Endodermal cell (in vitro differentiated cells): Measurements from ENCODE around the gene PLA2G2E. TPM values are rescaled to one million over a fixed set of nuclear protein-coding genes. Genes with fewer than 3 reads are reported as not detected.

Source experiments
- DNase-seq: peaks from one replicate; pipeline ENCODE4 v3.0.0-alpha.2; 2017
- H3K27ac ChIP-seq: 2 replicates; pipeline ENCODE4 v1.5.1; 2013; ENCODE audit warnings: mild to moderate bottlenecking, low read depth, low read length, moderate library complexity
- H3K27me3 ChIP-seq: 2 replicates; pipeline ENCODE4 v1.6.1; 2013; ENCODE audit warnings: mild to moderate bottlenecking, low read length, moderate library complexity; ENCODE audit not compliant: insufficient read depth, control insufficient read depth, poor library complexity, severe bottlenecking
- H3K36me3 ChIP-seq: 2 replicates; pipeline ENCODE4 v1.7.0; 2013; ENCODE audit warnings: mild to moderate bottlenecking, low read length, moderate library complexity; ENCODE audit not compliant: control insufficient read depth, insufficient read depth
- H3K4me1 ChIP-seq: one replicate; pipeline ENCODE4 v1.7.0; 2013; ENCODE audit warnings: low read length; ENCODE audit not compliant: control insufficient read depth, insufficient read depth
- H3K4me3 ChIP-seq: 2 replicates; pipeline ENCODE4 v1.5.1; 2013; ENCODE audit warnings: mild to moderate bottlenecking, low read length, moderate library complexity
- H3K9ac ChIP-seq: 2 replicates; pipeline ENCODE4 v1.6.1; 2013; ENCODE audit warnings: mild to moderate bottlenecking, low read length, moderate library complexity; ENCODE audit not compliant: poor library complexity, severe bottlenecking; ENCODE audit errors: extremely low read depth
- H3K9me3 ChIP-seq: 2 replicates; pipeline ENCODE4 v1.6.1; 2013; ENCODE audit warnings: mild to moderate bottlenecking, low read length, moderate library complexity; ENCODE audit not compliant: control insufficient read depth
- H3K27ac Mint-ChIP-seq: 2 replicates; pipeline ENCODE4 v1.8.0; 2020; ENCODE audit warnings: mixed read lengths
- H3K27me3 Mint-ChIP-seq: 2 replicates; pipeline ENCODE4 v1.8.0; 2021; ENCODE audit warnings: mild to moderate bottlenecking, mixed read lengths; ENCODE audit not compliant: insufficient read depth
- H3K36me3 Mint-ChIP-seq: 2 replicates; pipeline ENCODE4 v1.8.0; 2020; ENCODE audit warnings: low read depth, mixed read lengths
- H3K4me1 Mint-ChIP-seq: 2 replicates; pipeline ENCODE4 v1.8.0; 2020; ENCODE audit warnings: mixed read lengths
- H3K4me3 Mint-ChIP-seq: 2 replicates; pipeline ENCODE4 v1.8.0; 2020; ENCODE audit warnings: mild to moderate bottlenecking, moderate library complexity, mixed read lengths
- H3K9me3 Mint-ChIP-seq: 2 replicates; pipeline ENCODE4 v1.8.0; 2020; ENCODE audit warnings: mild to moderate bottlenecking, mixed read lengths
- CTCF ChIP-seq: fragments of 200-600 bp; sonication (generic); conservative IDR thresholded peaks from 2 replicates; pipeline ENCODE4 v1.5.0; 2021; ENCODE audit warnings: antibody characterized with exemption, mild to moderate bottlenecking
- WGBS, 2 experiments: methylation state at CpG; one replicate each; pipeline versions ENCODE4 v1.1.5 to v1.1.7; 2013; ENCODE audit warnings: missing lambda C conversion rate in 2 of 2, mixed read lengths in 1 of 2; ENCODE audit not compliant: insufficient coverage in 1 of 2, insufficient read length in 1 of 2; 5-methylcytosine and 5-hydroxymethylcytosine counted together
- total RNA-seq, 2 donors: library from RNA; stranded (reverse); fragmentation: NEBNext Ultra II Directional in 1 of 2; extraction: Animal tissue kit (Norgen Biotek cat#: 25700) in 1 of 2; gene quantifications; 2 replicates in 1 of 2; 3 replicates in 1 of 2; pipeline ENCODE4 v1.2.1, GENCODE V29; 2021

PLA2G2E gene
- total RNA-seq, 2 donors from 2014 or later: not detected

- H3K4me3 ChIP-seq: no peak overlapping the region
- DNase-seq: no peak
- H3K36me3 ChIP-seq: peaks cover 83% of the 10 kb centered on the region
- 92 to 93% methylated on average over 3 of the region's 3 CpGs for WGBS, 2 experiments
- peaks cover 19% of the 10 kb centered on the region for H3K4me1 ChIP-seq
- H3K27ac ChIP-seq: no peak overlapping the region
- no peaks in the 10 kb centered on the region for H3K27me3 Mint-ChIP-seq
- H3K27ac Mint-ChIP-seq: no peak overlapping the region
- H3K4me3 Mint-ChIP-seq: no peak overlapping the region
- peaks cover 79% of the 10 kb centered on the region for H3K36me3 Mint-ChIP-seq
- peaks cover 36% of the 10 kb centered on the region for H3K4me1 Mint-ChIP-seq
- H3K9ac ChIP-seq: no peak overlapping the region
- H3K9me3 Mint-ChIP-seq: no peaks in the 10 kb centered on the region
- no peak for TF ChIP-seq CTCF
- no peaks in the 10 kb centered on the region for H3K9me3 ChIP-seq
- no peaks in the 10 kb centered on the region for H3K27me3 ChIP-seq
Observed at GRCh38 chr1:19910650-19911049, 12.8 kb downstream of the PLA2G2E start.

- Histone ChIP-seq H3K27ac (no peak overlapping the region), H3K4me3 (no peak overlapping the region), H3K9ac (no peak overlapping the region), H3K36me3 (peaks cover 85% of the 10 kb centered on the region), H3K4me1 (peaks cover 19% of the 10 kb centered on the region), H3K27me3 (no peaks in the 10 kb centered on the region), H3K9me3 (no peaks in the 10 kb centered on the region)
- H3K4me1 Mint-ChIP-seq: peaks cover 36% of the 10 kb centered on the region
- peaks cover 80% of the 10 kb centered on the region for H3K36me3 Mint-ChIP-seq
- no peak for TF ChIP-seq CTCF
- no peaks in the 10 kb centered on the region for H3K9me3 Mint-ChIP-seq
- H3K27ac Mint-ChIP-seq: no peak overlapping the region
- no peak for DNase-seq
- H3K4me3 Mint-ChIP-seq: no peak overlapping the region
- WGBS, 2 experiments: 89 to 100% methylated on average over 3 of the region's 3 CpGs
- H3K27me3 Mint-ChIP-seq: no peaks in the 10 kb centered on the region
Observed at GRCh38 chr1:19909971-19910370, 13.4 kb downstream of the PLA2G2E start.

- Mint-ChIP-seq H3K4me1 (peaks cover 36% of the 10 kb centered on the region), H3K27me3 (no peaks in the 10 kb centered on the region), H3K27ac (peak overlapping the region; percentile 1), H3K36me3 (peaks cover 80% of the 10 kb centered on the region), H3K9me3 (no peaks in the 10 kb centered on the region), H3K4me3 (no peak overlapping the region)
- no peak overlapping the region for H3K4me3 ChIP-seq
- WGBS, 2 experiments: 89 to 100% methylated on average over 1 to 5 of the region's 5 CpGs
- no peak for DNase-seq
- H3K4me1 ChIP-seq: peaks cover 19% of the 10 kb centered on the region
- H3K27ac ChIP-seq: no peak overlapping the region
- H3K27me3 ChIP-seq: no peaks in the 10 kb centered on the region
- peaks cover 85% of the 10 kb centered on the region for H3K36me3 ChIP-seq
- H3K9ac ChIP-seq: no peak overlapping the region
- no peak for TF ChIP-seq CTCF
- H3K9me3 ChIP-seq: no peaks in the 10 kb centered on the region
Observed at GRCh38 chr1:19909392-19909791, 14.0 kb downstream of the PLA2G2E start.
